ENCODE results near the gene ANO3. TPM values are rescaled to one million over a fixed set of nuclear protein-coding genes. Genes with fewer than 3 reads are reported as not detected.

Gene ANO3
- total RNA-seq, 1 donor from 2014 or later, result 8.2 TPM

DNA sequence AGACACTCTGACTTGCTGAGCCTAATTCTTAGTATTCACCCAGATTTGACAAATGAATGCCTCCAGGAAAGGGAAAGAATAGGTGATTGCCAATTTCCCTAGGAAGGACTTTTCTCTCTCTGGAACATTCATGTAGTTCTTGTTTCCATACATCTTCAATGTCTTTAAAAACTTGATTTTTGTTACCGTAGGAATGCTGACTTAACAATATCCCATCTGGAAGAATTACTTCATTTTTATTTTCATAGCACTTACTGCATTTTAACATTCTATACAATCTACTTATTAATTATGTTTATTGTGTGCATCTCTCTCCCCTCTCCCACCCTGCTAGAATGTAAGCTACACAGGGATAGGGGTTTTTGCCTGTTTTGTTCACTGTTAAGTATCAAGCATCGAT is 323.4 kb downstream of the ANO3 start:
- H3K4me3 ChIP-seq, result no peak overlapping the region
- intact Hi-C loops (cut with DNase I), result no loop called here
- H3K27me3 ChIP-seq, result no peaks in the 10 kb centered on the region
- no peak overlapping the region for H3K27ac ChIP-seq
- no peaks in the 10 kb centered on the region for H3K9me3 ChIP-seq
- no peak for DNase-seq (ENCODE audit: low spot score in 2 of 2)
- TF ChIP-seq CTCF (IDR thresholded peaks at IDR 0.05), result no peak
- H3K36me3 ChIP-seq, result no peaks in the 10 kb centered on the region
- no peaks in the 10 kb centered on the region for H3K4me1 ChIP-seq

GRCh38 chr11:26662916-26663315 is 331.0 kb downstream of the ANO3 start:
- Histone ChIP-seq H3K27ac (no peak overlapping the region), H3K9me3 (no peaks in the 10 kb centered on the region), H3K4me1 (no peaks in the 10 kb centered on the region), H3K27me3 (no peaks in the 10 kb centered on the region), H3K4me3 (no peak overlapping the region), H3K36me3 (no peaks in the 10 kb centered on the region)
- TF ChIP-seq CTCF (IDR thresholded peaks at IDR 0.05), result no peak
- DNase-seq (ENCODE audit: low spot score in 2 of 2), result no peak
- intact Hi-C loops (cut with DNase I), result no loop called here

GRCh38 chr11:26665036-26665435 is 333.1 kb downstream of the ANO3 start:
- no peaks in the 10 kb centered on the region for H3K27me3 ChIP-seq
- H3K4me1 ChIP-seq, result no peaks in the 10 kb centered on the region
- no peak for DNase-seq (ENCODE audit: low spot score in 2 of 2)
- H3K36me3 ChIP-seq, result no peaks in the 10 kb centered on the region
- TF ChIP-seq CTCF (IDR thresholded peaks at IDR 0.05), result no peak
- no peak overlapping the region for H3K27ac ChIP-seq
- H3K9me3 ChIP-seq, result no peaks in the 10 kb centered on the region
- no peak overlapping the region for H3K4me3 ChIP-seq
- intact Hi-C loops (cut with DNase I), result no loop called here

DNA sequence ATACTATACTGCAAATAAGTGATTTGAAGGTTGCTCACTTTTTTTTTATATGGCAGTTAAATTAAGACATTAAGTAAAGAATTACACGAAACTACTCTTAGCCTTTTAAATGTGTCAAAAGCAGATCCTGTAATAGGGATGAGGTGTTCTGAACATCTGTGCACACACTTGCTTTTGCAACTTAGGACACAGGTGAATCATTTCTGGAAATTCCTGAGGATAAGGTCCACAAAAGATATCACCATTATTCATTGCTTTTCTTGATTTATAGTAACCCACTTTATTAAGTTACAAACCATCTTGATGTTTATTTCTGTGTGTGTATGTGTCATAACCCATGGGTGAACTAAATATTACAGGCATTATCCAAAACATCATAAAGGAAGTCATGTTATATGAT is 334.0 kb downstream of the ANO3 start:
- Histone ChIP-seq H3K27ac (no peak overlapping the region), H3K27me3 (no peaks in the 10 kb centered on the region), H3K4me3 (no peak overlapping the region), H3K9me3 (no peaks in the 10 kb centered on the region), H3K36me3 (no peaks in the 10 kb centered on the region), H3K4me1 (no peaks in the 10 kb centered on the region)
- no peak for DNase-seq (ENCODE audit: low spot score in 2 of 2)
- TF ChIP-seq CTCF (IDR thresholded peaks at IDR 0.05), result no peak
- intact Hi-C loops (cut with DNase I), result no loop called here

DNA sequence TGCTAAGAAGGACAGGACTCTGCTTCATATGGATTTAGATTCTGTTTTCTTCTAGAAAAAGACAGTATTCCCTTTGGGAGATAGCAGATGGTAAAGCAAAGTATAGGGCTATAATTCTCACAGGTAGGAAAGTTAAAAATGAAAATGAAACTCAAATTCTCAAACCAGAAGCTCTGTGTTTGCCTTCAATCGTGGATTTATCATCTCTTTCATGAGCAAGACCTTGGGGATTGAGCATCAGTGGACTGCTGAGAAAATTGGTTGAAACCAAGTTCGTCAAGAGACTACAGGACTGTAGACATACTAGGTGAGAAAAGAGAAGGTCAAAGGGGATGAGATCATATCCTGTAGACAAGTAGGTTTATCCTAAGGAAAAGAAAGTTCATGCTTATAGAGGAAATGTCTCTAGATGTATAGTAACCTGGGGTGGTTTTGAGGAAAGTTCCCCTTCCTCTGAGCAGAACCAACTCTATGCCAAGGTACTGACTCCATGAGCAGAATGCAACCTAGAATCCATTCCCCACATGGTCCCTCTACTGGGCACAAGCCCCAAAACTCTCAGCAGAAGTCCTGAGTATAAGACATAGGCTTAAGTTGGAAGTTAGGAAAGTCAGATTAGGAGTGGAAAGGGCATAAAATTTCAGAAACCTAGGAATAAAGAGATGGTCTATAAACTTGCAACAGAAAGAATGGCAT is 343.5 kb downstream of the ANO3 start:
- DNase-seq (ENCODE audit: low spot score in 2 of 2), result no peak
- TF ChIP-seq CTCF (IDR thresholded peaks at IDR 0.05), result no peak
- intact Hi-C loops (cut with DNase I), result no loop called here

DNA sequence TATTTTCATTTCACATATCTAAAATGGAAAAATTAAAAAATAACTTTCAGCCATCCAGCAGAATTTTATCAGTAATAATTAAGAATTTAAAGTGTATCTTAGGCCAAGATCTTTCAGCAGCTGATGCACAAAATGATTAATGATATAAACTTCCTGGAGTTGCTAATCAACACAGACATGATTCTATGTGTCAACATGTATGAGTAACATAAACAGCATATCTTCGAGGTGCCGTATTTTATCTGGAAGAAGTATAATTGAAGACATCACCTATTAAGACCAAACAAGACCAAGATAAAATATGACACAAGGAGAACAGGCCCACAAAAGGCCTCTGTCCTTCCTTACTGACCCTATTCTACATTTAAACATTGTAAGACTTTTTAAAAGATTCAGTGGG is 344.7 kb downstream of the ANO3 start:
- TF ChIP-seq CTCF (IDR thresholded peaks at IDR 0.05), result no peak
- Histone ChIP-seq H3K27me3 (no peaks in the 10 kb centered on the region), H3K4me1 (no peaks in the 10 kb centered on the region), H3K9me3 (no peaks in the 10 kb centered on the region), H3K36me3 (no peaks in the 10 kb centered on the region), H3K4me3 (no peak overlapping the region), H3K27ac (no peak overlapping the region)
- DNase-seq (ENCODE audit: low spot score in 2 of 2), result no peak
- intact Hi-C loops (cut with DNase I), result no loop called here

More for the DNA sequence above, 343.5 kb downstream of the ANO3 start:
- Histone ChIP-seq H3K4me1 (no peaks in the 10 kb centered on the region), H3K9me3 (no peaks in the 10 kb centered on the region), H3K27ac (no peak overlapping the region), H3K4me3 (no peak overlapping the region), H3K27me3 (no peaks in the 10 kb centered on the region), H3K36me3 (no peaks in the 10 kb centered on the region)
